GM13976 (cell line): ENCODE data around the gene OLR1.
A peak's percentile ranks its signal among the peaks of the same experiment; 100 is the strongest.

ENCODE experiments used
- DNase-seq: peaks from one replicate; pipeline ENCODE4 v3.0.0; 2012; ENCODE audit warnings: low spot score
- in situ Hi-C: fragments of 300-500 bp; cut with MboI; formaldehyde crosslinking; loops from one replicate; pipeline ENCODE4 v1.12.0; 2022; ENCODE audit warnings: low sequenced_read_pairs, mixed read lengths, inconsistent platforms; ENCODE audit not compliant: unreplicated experiment
- TF ChIP-seq, protein P1 (sequence below): IDR thresholded peaks from 2 replicates; pipeline ENCODE4 v1.5.1; 2012; ENCODE audit warnings: borderline replicate concordance, mild to moderate bottlenecking; ENCODE audit not compliant: insufficient read depth; ENCODE audit errors: extremely low read depth, missing control alignments, control extremely low read depth

The OLR1 gene

DNA sequence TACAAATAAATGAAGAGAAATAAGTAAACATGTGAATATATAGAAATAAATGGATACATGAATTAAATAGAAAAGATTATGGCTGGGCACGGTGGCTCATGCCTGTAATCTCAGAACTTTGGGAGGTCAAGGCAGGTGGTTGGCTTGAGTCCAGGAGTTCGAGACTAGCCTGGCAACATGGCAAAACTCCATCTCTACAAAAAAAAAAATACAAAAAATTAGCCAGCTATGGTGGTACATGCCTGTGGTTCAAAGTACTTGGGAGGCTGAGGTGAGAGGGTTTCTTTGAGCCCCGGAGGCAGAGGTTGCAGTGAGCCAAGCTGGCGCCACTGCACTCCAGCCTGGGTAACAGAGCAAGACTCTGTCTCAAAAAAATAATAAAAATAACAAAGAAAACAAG, 36.8 kb downstream of the OLR1 start:
- no peak for DNase-seq
- TF ChIP-seq, protein P1, sequence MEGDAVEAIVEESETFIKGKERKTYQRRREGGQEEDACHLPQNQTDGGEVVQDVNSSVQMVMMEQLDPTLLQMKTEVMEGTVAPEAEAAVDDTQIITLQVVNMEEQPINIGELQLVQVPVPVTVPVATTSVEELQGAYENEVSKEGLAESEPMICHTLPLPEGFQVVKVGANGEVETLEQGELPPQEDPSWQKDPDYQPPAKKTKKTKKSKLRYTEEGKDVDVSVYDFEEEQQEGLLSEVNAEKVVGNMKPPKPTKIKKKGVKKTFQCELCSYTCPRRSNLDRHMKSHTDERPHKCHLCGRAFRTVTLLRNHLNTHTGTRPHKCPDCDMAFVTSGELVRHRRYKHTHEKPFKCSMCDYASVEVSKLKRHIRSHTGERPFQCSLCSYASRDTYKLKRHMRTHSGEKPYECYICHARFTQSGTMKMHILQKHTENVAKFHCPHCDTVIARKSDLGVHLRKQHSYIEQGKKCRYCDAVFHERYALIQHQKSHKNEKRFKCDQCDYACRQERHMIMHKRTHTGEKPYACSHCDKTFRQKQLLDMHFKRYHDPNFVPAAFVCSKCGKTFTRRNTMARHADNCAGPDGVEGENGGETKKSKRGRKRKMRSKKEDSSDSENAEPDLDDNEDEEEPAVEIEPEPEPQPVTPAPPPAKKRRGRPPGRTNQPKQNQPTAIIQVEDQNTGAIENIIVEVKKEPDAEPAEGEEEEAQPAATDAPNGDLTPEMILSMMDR, result no peak
- in situ Hi-C loops, result loop anchor here (25.0 kb wide), 1 partner anchor 323 kb away; no protein-coding TSS in a partner anchor

DNA sequence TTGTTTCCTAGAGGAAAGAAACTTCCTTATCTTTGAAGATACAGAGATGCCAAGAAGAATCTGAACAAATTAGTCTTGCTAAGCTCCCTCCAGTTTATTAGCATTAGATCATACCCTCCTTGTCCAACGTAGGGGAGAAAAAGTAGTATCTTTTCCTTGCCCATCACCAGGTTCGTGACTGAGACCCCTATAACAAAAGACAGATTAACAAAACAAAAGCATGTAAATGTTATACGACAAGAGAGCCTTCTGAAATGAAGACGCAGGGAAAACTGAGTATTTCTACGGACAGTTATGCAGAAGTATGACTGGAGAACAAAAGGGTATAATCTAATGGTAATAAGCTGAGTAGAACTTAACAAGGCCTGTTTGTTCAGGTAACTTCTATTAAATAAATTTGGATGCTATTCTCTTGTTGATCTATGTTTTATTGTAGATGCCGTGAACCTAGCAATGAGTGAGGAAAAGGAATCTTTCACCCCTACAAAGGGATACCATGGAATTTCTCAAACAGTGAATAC, 39.0 kb downstream of the OLR1 start:
- no peak for DNase-seq
- TF ChIP-seq, protein P1, result no peak
- in situ Hi-C loops, result loop anchor here (25.0 kb wide), 1 partner anchor 321 kb away; no protein-coding TSS in a partner anchor

DNA sequence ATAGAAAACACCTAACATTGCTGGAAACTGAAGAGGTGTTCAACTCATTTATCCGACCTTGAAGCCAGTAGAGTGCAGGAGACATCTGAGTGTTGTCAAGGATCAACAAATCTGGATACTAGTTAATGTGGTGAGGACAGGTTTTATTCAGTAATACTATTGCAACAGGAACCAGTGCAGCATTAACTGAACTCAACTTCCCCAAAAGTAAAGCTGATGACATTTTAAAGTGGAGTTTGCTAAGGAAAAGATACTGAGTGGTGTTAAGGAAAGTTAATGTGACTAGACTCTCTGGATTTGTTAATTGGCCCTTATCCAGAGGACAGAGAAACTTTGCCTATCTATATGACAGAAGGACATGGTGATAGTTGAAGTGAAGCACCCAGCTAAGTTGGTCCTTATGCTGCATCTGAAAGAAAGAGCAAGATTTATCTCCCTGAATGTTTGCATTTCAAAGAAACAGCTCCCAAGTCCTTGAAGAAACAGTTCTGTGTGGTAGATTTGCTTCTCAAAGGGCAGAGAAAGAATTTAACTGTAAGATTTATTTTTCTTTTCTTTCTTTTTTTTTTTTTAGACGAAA, 40.7 kb downstream of the OLR1 start:
- no peak for DNase-seq
- in situ Hi-C loops, result loop anchor here (25.0 kb wide), 1 partner anchor 319 kb away; no protein-coding TSS in a partner anchor
- TF ChIP-seq, protein P1, result no peak

DNA sequence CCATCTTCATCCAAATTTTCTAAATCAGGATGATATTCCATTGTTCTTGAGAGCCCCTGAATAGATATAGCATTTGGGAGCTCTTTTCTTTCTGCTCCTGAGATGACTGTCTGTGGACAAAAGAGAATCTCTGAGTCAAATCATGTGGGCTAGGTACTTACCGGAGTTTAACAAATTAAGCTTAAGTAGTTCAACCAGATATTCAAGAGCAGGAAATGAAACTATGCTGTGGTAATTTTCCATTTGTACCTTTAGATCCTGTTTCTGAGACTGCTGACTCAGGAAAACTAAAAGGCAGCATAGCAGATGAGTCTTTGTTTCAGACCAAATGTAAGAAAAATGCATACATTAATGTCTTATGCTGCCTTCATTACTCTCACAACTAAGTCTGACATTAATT, 41.9 kb downstream of the OLR1 start, which contains the start of gene CLEC7A:
TSS of gene CLEC7A (minus strand) at position 158 of the 400 bp plus-strand sequence. CDS start at position 41, 117 bp downstream.
- peak; percentile 52 for DNase-seq
- in situ Hi-C loops, result loop anchor here (25.0 kb wide), 1 partner anchor 318 kb away; no protein-coding TSS in a partner anchor
- TF ChIP-seq, protein P1, result no peak

DNA sequence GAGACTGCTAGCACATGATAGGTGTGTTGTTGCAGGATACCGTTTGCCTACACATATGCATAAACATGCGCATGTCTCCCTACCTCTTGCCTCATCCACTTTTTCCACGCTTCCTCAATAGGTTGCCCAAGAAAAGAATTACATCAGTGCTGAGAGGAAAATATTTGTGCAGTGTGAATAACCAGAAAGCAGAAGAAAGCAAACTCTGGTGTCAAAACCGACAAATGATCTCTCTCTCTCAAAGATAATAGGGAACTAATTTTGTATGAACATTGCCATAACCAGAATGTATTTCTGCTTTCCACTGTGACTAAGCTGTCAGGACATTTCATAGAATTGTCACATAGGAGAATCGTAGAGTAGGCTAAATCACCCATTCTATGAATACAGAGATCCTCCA, 43.2 kb downstream of the OLR1 start:
- in situ Hi-C loops, result loop anchor here (25.0 kb wide), 1 partner anchor 316 kb away; no protein-coding TSS in a partner anchor
- DNase-seq, result no peak
- TF ChIP-seq, protein P1, result no peak

DNA sequence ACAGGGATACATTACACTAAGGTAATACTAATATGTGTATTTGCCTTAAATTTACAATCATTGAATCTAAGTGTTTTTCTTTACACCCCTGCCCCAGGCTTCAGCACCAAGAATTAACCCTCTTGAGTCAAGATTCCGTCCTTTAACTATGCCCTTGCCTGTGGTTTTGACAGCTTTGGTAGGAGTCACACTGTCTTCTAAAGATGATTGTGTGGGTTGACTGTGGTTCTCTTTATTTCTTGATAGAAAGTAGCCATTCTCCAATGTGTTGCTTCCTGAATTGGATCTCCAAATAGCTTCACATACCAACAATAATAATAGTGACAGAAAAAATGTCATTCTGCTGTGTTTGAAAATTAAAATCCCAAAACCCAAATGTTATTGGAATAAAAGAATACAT, 45.5 kb downstream of the OLR1 start:
- TF ChIP-seq, protein P1, result no peak
- in situ Hi-C loops, result loop anchor here (25.0 kb wide), 1 partner anchor 314 kb away; no protein-coding TSS in a partner anchor
- no peak for DNase-seq
